ENCODE measurements around the gene C18orf63.

DNA sequence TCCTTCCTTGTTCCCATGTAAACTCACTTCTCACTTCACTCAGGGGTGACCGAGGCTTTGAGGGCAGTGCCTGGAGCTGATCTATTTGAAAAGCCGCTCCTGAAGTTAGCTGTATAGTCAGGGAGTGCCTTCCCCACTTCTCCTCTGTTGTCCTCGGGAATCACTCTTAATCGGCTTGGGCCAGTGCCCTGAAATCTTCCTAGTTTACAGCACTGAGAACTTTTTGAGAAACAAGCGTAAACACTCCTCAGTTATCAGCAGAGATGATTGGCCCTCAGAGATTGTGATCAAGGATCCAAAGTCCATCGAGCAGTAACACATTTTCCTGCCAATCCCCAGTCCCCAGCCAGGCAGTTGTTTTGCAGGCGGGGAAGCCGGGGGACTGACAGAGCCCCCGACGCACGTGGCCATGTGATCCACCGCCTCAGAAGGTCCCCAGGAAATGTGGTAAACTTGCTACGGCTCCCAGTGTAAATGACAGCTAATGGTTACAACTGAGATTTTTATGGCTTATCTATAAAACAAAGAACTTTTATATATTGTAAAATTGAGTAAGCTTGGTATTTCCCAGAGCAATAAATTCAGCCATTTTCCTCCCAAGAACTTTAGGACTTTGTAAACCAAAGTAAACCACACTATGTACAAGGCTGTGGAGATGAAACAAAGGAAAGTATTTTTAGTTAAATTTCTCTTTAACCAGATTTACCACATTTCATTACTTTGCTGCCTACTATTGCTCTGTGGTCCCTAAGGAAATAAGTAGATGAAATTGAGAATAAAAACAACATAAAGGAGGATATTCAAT lies 53.5 kb downstream of the C18orf63 start:
- TF ChIP-seq JUN (IDR thresholded peaks at IDR 0.05; ENCODE audit: borderline replicate concordance, insufficient read depth, insufficient read length, low read depth) (no peak), POLR2A (IDR thresholded peaks at IDR 0.05; ENCODE audit: low read depth, low read length) (no peak), EZH2 (IDR thresholded peaks at IDR 0.05; ENCODE audit: borderline replicate concordance, low read depth, low read length, severe bottlenecking) (no peak), FOS (IDR thresholded peaks at IDR 0.05; ENCODE audit: borderline replicate concordance, insufficient read depth, low read length) (no peak), POLR2AphosphoS5 (IDR thresholded peaks at IDR 0.05; ENCODE audit: insufficient read depth, low read depth, low read length) (no peak)
- TF ChIP-seq, protein P1, sequence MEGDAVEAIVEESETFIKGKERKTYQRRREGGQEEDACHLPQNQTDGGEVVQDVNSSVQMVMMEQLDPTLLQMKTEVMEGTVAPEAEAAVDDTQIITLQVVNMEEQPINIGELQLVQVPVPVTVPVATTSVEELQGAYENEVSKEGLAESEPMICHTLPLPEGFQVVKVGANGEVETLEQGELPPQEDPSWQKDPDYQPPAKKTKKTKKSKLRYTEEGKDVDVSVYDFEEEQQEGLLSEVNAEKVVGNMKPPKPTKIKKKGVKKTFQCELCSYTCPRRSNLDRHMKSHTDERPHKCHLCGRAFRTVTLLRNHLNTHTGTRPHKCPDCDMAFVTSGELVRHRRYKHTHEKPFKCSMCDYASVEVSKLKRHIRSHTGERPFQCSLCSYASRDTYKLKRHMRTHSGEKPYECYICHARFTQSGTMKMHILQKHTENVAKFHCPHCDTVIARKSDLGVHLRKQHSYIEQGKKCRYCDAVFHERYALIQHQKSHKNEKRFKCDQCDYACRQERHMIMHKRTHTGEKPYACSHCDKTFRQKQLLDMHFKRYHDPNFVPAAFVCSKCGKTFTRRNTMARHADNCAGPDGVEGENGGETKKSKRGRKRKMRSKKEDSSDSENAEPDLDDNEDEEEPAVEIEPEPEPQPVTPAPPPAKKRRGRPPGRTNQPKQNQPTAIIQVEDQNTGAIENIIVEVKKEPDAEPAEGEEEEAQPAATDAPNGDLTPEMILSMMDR (IDR thresholded peaks at IDR 0.05; ENCODE audit: extremely low read depth in 1 of 2, insufficient read depth in 1 of 2, low read depth in 1 of 2, low read length in 2 of 2) = no peak
- TF ChIP-seq, protein P2, sequence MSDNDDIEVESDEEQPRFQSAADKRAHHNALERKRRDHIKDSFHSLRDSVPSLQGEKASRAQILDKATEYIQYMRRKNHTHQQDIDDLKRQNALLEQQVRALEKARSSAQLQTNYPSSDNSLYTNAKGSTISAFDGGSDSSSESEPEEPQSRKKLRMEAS (IDR thresholded peaks at IDR 0.05; ENCODE audit: insufficient read depth, insufficient read length) = no peak

Measured in endothelial cell of umbilical vein (primary cell).